ENCODE results near the gene HRH1.

Gene HRH1

GRCh38 chr3:11230125-11230524 is 75.8 kb downstream of the HRH1 start:
- DNase-seq: no peak
- no peak overlapping the region for H3K27ac Mint-ChIP-seq
- no peaks in the 10 kb centered on the region for H3K36me3 Mint-ChIP-seq (ENCODE audit: low read depth)
- H3K4me3 Mint-ChIP-seq: no peak overlapping the region
- TF ChIP-seq CTCF (IDR thresholded peaks at IDR 0.05): no peak
- peaks cover 42% of the 10 kb centered on the region for H3K27me3 Mint-ChIP-seq (ENCODE audit: low read depth, poor library complexity)
- H3K9me3 Mint-ChIP-seq: no peaks in the 10 kb centered on the region
- H3K4me1 Mint-ChIP-seq: no peaks in the 10 kb centered on the region

DNA sequence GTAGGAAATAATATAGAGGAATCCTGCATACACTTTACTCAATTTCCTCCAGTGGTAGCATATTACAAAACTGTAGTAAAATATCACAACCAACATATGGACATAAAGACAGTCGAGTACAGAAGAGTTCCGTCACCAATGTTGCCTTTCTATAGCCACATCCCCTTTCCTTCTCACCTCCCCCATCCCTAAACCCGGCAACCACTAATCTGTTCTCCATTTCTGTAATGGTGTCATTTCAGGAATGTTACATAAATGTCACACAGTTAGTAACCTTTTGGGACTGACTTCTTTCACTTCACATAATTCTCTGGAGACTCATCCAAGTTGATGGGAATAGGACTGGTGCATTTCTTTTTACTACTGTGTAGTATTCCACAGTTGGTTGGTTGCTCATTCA is 76.5 kb downstream of the HRH1 start:
- no peak for DNase-seq
- TF ChIP-seq CTCF (IDR thresholded peaks at IDR 0.05): no peak
- H3K4me3 Mint-ChIP-seq: no peak overlapping the region
- H3K27ac Mint-ChIP-seq: no peak overlapping the region
- peaks cover 47% of the 10 kb centered on the region for H3K27me3 Mint-ChIP-seq (ENCODE audit: low read depth, poor library complexity)
- H3K36me3 Mint-ChIP-seq (ENCODE audit: low read depth): no peaks in the 10 kb centered on the region
- H3K9me3 Mint-ChIP-seq: no peaks in the 10 kb centered on the region
- H3K4me1 Mint-ChIP-seq: no peaks in the 10 kb centered on the region

GRCh38 chr3:11235385-11235784 is 81.1 kb downstream of the HRH1 start:
- H3K4me1 Mint-ChIP-seq: no peaks in the 10 kb centered on the region
- no peak for DNase-seq
- peaks cover 60% of the 10 kb centered on the region for H3K27me3 Mint-ChIP-seq (ENCODE audit: low read depth, poor library complexity)
- H3K27ac Mint-ChIP-seq: no peak overlapping the region
- H3K9me3 Mint-ChIP-seq: peaks cover 10% of the 10 kb centered on the region
- H3K36me3 Mint-ChIP-seq (ENCODE audit: low read depth): no peaks in the 10 kb centered on the region
- TF ChIP-seq CTCF (IDR thresholded peaks at IDR 0.05): no peak
- H3K4me3 Mint-ChIP-seq: no peak overlapping the region

DNA sequence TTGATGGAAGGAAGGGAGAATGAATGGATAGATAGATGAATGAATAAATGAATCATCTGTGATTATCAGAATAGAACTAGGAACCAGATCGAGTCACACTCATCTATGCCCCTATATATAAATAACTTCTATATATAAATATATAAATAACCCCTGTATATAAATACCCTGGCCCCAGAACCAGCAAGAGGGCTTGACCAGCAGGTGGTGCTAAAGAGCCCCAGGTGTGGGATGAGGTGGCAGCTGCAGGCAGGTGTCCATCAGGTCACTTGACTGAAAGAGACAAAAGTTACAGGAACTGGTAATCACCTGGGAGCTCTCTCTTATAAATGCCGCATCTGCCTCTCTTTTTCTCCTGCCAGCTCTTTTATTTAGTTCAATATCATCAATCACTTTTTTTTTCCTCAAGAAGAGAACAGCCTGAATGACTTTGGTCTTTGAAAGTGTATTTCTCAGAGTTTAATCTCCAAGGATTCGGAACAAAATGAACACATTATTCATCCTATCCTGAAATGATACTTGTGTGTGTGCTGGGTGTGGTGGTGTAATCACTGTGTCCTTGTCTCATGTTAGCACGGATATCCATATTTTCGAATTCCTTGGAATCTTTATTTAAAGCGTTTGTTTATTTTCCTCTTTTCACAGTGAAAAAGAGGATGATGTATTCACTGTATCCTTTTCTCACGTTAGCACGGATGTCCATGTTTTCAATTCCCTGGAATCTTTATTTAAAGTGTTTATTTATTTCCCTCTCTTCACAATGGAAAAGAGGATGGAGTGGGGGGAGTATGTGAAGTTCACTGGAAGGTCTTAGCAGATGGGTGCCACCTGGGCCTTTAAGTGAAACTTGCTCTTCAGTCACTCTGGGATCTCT is 82.5 kb downstream of the HRH1 start:
- Mint-ChIP-seq H3K36me3 (ENCODE audit: low read depth) (no peaks in the 10 kb centered on the region), H3K27me3 (ENCODE audit: low read depth, poor library complexity) (peaks cover 61% of the 10 kb centered on the region), H3K9me3 (peaks cover 10% of the 10 kb centered on the region), H3K4me3 (no peak overlapping the region), H3K4me1 (no peaks in the 10 kb centered on the region), H3K27ac (no peak overlapping the region)
- DNase-seq: peak; percentile 78
- peak; percentile 92 for TF ChIP-seq CTCF (IDR thresholded peaks at IDR 0.05)

DNA sequence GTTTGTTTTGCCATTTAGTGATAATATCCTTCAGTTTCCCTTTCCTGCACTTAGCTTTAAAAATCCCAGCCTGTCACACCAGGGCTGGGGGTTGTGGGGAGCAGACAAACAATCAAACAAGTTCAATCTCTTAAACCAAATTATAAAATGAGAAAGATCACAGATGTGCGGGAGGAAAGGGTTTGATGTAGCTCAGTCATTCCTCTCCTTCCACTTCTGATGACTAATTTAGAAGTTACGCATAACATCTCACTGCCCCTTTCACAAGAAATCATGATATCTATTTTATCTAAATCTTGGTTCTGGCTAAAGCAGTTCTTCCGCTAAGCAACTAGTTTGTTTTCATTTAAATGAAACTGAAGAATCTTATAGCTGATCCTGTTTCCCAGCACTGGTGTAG is 83.8 kb downstream of the HRH1 start:
- Mint-ChIP-seq H3K36me3 (ENCODE audit: low read depth) (no peaks in the 10 kb centered on the region), H3K4me3 (no peak overlapping the region), H3K27ac (no peak overlapping the region), H3K27me3 (ENCODE audit: low read depth, poor library complexity) (peaks cover 54% of the 10 kb centered on the region), H3K4me1 (no peaks in the 10 kb centered on the region), H3K9me3 (peaks cover 10% of the 10 kb centered on the region)
- DNase-seq: no peak
- TF ChIP-seq CTCF (IDR thresholded peaks at IDR 0.05): no peak

DNA sequence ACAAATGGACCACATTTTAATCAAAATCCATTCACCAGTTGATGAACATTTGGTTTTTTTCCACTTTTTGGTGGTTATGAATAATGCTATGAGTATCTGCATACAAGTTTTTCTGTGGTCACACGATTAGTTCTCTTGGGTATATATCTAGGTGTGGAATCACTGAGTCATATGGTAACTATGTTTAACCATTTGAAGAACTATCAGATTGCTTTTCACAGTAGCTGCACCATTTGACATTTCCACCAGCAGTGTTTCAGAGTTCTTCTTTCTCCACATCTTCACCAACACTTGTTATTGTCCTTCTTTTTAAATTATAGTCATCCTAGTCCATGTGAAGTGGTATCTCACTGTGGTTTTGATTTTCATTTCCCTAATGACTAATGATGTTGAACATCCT is 84.6 kb downstream of the HRH1 start:
- Mint-ChIP-seq H3K36me3 (ENCODE audit: low read depth) (no peaks in the 10 kb centered on the region), H3K4me1 (no peaks in the 10 kb centered on the region), H3K4me3 (no peak overlapping the region), H3K27ac (no peak overlapping the region), H3K9me3 (peaks cover 12% of the 10 kb centered on the region), H3K27me3 (ENCODE audit: low read depth, poor library complexity) (peaks cover 51% of the 10 kb centered on the region)
- DNase-seq: no peak
- TF ChIP-seq CTCF (IDR thresholded peaks at IDR 0.05): no peak
